ENCODE measurements around the gene MANF.

Gene MANF

DNA sequence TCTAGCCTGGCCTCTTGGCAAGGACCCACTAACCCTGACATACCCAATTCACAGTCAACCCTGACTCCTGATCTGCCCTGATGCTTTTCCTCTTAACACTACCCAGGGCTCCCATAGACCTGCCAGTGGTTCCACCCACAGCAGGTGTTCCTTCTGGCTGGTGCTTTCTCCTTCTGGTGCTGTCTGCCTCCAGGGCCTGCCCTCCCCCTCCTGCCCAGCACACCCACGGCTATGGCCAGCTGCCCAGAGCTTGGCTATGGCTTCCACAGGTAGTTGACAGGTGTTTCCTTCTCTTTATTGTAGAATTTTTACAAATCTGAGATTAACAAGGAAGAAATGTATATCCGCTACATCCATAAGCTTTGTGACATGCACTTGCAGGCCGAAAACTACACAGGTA lies 46.5 kb upstream of the MANF start:
- Histone ChIP-seq H3K4me2 (ENCODE audit: low read depth, low read length) (no peak overlapping the region), H3K4me1 (ENCODE audit: low read length) (no peaks in the 10 kb centered on the region), H3F3A (ENCODE audit: insufficient read depth, low read length) (no peaks in the 10 kb centered on the region), H3K9me2 (replicated peaks; ENCODE audit: insufficient read depth, low read length) (no peaks in the 10 kb centered on the region), H3K4me3 (ENCODE audit: low read length) (no peak overlapping the region), H3K36me3 (replicated peaks; ENCODE audit: insufficient read depth, low read length) (no peaks in the 10 kb centered on the region), H3K79me2 (ENCODE audit: low read length) (no peaks in the 10 kb centered on the region), H3K9me3 (replicated peaks; ENCODE audit: insufficient read depth, low read length) (no peaks in the 10 kb centered on the region), H3K27me3 (replicated peaks; ENCODE audit: insufficient read depth, low read length) (no peaks in the 10 kb centered on the region), H4K20me1 (ENCODE audit: insufficient read depth, low read length) (no peaks in the 10 kb centered on the region), H3K9ac (ENCODE audit: low read length) (no peak overlapping the region), H3K27ac (ENCODE audit: low read length) (no peak overlapping the region), H2AFZ (ENCODE audit: low read length) (no peak overlapping the region)
- TF ChIP-seq EZH2 (optimal IDR thresholded peaks at IDR 0.05; ENCODE audit: low read depth, low read length): no peak
- TF ChIP-seq EZH2phosphoT487 (IDR thresholded peaks at IDR 0.05; ENCODE audit: low read length): no peak
- TF ChIP-seq, protein P1, sequence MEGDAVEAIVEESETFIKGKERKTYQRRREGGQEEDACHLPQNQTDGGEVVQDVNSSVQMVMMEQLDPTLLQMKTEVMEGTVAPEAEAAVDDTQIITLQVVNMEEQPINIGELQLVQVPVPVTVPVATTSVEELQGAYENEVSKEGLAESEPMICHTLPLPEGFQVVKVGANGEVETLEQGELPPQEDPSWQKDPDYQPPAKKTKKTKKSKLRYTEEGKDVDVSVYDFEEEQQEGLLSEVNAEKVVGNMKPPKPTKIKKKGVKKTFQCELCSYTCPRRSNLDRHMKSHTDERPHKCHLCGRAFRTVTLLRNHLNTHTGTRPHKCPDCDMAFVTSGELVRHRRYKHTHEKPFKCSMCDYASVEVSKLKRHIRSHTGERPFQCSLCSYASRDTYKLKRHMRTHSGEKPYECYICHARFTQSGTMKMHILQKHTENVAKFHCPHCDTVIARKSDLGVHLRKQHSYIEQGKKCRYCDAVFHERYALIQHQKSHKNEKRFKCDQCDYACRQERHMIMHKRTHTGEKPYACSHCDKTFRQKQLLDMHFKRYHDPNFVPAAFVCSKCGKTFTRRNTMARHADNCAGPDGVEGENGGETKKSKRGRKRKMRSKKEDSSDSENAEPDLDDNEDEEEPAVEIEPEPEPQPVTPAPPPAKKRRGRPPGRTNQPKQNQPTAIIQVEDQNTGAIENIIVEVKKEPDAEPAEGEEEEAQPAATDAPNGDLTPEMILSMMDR (IDR thresholded peaks at IDR 0.05; ENCODE audit: low read length): no peak
- no peak for DNase-seq

DNA sequence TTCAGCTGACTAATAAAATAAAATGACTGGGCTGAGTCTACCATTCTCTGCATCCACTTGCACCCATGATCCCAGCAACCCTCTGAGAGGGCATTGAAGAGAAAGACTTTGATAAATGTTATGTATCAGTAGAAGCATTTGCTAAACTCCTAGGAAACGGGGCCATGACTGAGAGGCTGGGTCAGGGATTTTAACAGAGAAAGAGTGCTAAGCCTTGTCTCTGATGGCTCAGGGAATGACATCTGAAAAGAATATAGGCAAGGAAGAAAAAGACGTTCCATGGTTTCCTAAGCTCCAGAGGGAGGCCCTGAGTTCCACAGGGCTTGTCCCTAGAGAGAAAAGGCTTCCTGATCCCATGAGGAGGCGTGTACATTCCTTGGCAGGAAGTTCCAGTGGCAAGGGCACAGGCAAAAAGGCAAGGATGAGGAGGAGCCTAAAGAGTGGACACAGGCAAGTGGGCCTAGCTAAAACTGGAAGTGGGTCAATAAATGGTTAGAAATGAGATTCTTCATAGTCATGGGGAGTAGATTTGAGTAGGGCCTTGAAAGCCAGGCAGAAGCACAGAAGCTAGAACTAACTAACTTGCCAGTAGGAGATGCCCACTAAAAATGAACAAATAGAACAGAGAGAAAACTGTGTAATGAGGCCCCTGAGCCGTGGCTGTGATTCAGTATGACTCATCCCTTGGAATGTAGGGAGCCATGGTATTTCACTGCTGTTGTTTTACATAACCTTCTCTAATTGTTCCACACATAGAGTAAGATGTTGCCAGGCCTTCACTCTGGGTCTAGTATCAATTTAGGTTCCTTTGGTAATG lies 44.9 kb upstream of the MANF start:
- H4K20me1 ChIP-seq (ENCODE audit: insufficient read depth, low read length): no peaks in the 10 kb centered on the region
- H3K36me3 ChIP-seq (replicated peaks; ENCODE audit: insufficient read depth, low read length): no peaks in the 10 kb centered on the region
- no peak overlapping the region for H3K27ac ChIP-seq (ENCODE audit: low read length)
- no peaks in the 10 kb centered on the region for H3K79me2 ChIP-seq (ENCODE audit: low read length)
- H3K4me3 ChIP-seq (ENCODE audit: low read length): no peak overlapping the region
- TF ChIP-seq EZH2 (optimal IDR thresholded peaks at IDR 0.05; ENCODE audit: low read depth, low read length): no peak
- TF ChIP-seq EZH2phosphoT487 (IDR thresholded peaks at IDR 0.05; ENCODE audit: low read length): no peak
- TF ChIP-seq, protein P1 (IDR thresholded peaks at IDR 0.05; ENCODE audit: low read length): no peak
- H3K4me1 ChIP-seq (ENCODE audit: low read length): no peaks in the 10 kb centered on the region
- H3K9ac ChIP-seq (ENCODE audit: low read length): no peak overlapping the region
- H3K9me3 ChIP-seq (replicated peaks; ENCODE audit: insufficient read depth, low read length): no peaks in the 10 kb centered on the region
- H2AFZ ChIP-seq (ENCODE audit: low read length): no peak overlapping the region
- no peaks in the 10 kb centered on the region for H3K9me2 ChIP-seq (replicated peaks; ENCODE audit: insufficient read depth, low read length)
- no peaks in the 10 kb centered on the region for H3K27me3 ChIP-seq (replicated peaks; ENCODE audit: insufficient read depth, low read length)
- H3F3A ChIP-seq (ENCODE audit: insufficient read depth, low read length): no peaks in the 10 kb centered on the region
- no peak overlapping the region for H3K4me2 ChIP-seq (ENCODE audit: low read depth, low read length)
- no peak for DNase-seq

DNA sequence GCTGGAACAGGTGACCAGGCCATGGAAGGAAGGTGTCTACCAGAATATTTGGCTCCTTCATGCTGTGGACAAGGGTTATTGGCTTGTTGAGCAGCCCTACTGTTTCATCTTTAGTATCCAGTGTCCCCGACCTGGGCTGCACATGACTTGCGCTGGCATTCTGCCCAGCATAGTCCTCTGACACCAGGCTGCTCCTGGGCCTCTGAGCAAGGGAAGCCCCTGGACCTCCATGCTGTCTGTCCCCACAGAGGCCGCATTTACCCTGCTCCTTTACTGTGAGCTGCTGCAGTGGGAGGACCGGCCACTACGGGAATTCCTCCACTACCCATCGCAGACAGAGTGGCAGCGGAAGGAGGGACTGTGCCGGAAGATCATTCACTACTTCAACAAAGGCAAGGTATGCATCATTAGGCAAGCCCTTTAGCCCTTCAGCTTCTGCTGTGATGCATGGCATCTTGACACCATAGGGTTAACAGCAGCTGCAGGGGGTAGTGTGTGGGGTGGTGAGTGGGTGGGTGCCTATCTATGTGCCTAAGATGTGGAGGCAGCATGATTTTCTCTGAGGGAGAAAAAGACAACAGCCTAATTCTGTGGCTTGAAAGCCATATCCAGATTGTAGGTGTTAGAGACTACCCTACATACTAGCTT lies 44.0 kb upstream of the MANF start:
- Histone ChIP-seq H3K9ac (ENCODE audit: low read length) (no peak overlapping the region), H3K27me3 (replicated peaks; ENCODE audit: insufficient read depth, low read length) (no peaks in the 10 kb centered on the region), H3K4me2 (ENCODE audit: low read depth, low read length) (no peak overlapping the region), H3K4me1 (ENCODE audit: low read length) (no peaks in the 10 kb centered on the region), H3K9me3 (replicated peaks; ENCODE audit: insufficient read depth, low read length) (no peaks in the 10 kb centered on the region), H3F3A (ENCODE audit: insufficient read depth, low read length) (no peaks in the 10 kb centered on the region), H2AFZ (ENCODE audit: low read length) (no peak overlapping the region), H3K79me2 (ENCODE audit: low read length) (no peaks in the 10 kb centered on the region), H3K27ac (ENCODE audit: low read length) (no peak overlapping the region), H4K20me1 (ENCODE audit: insufficient read depth, low read length) (no peaks in the 10 kb centered on the region), H3K4me3 (ENCODE audit: low read length) (no peak overlapping the region), H3K36me3 (replicated peaks; ENCODE audit: insufficient read depth, low read length) (no peaks in the 10 kb centered on the region), H3K9me2 (replicated peaks; ENCODE audit: insufficient read depth, low read length) (no peaks in the 10 kb centered on the region)
- no peak for DNase-seq
- TF ChIP-seq EZH2phosphoT487 (IDR thresholded peaks at IDR 0.05; ENCODE audit: low read length) (no peak), EZH2 (optimal IDR thresholded peaks at IDR 0.05; ENCODE audit: low read depth, low read length) (no peak)
- TF ChIP-seq, protein P1 (IDR thresholded peaks at IDR 0.05; ENCODE audit: low read length): no peak
